HUES48 (cell line): ENCODE measurements around the gene PLD4.
A peak's percentile ranks its signal among the peaks of the same experiment; 100 is the strongest.

Experiments
- H3K27ac ChIP-seq: one replicate; pipeline ENCODE4 v1.7.0; 2013; ENCODE audit warnings: low read depth, low read length, inconsistent platforms
- H3K27me3 ChIP-seq: 2 replicates; pipeline ENCODE4 v1.6.1; 2013; ENCODE audit warnings: mild to moderate bottlenecking, low read length; ENCODE audit not compliant: control insufficient read depth, insufficient read depth
- H3K36me3 ChIP-seq: 2 replicates; pipeline ENCODE4 v1.6.1; 2013; ENCODE audit warnings: low read length; ENCODE audit not compliant: control insufficient read depth, insufficient read depth
- H3K4me1 ChIP-seq: 2 replicates; pipeline ENCODE4 v1.6.1; 2013; ENCODE audit warnings: mild to moderate bottlenecking, low read length; ENCODE audit not compliant: control insufficient read depth, insufficient read depth
- H3K4me3 ChIP-seq: 2 replicates; pipeline ENCODE4 v1.5.1; 2013; ENCODE audit warnings: mild to moderate bottlenecking, low read depth, low read length
- H3K9ac ChIP-seq: 2 replicates; pipeline ENCODE4 v1.6.1; 2013; ENCODE audit warnings: mild to moderate bottlenecking, low read depth, low read length, moderate library complexity
- H3K9me3 ChIP-seq: 2 replicates; pipeline ENCODE4 v1.6.1; 2013; ENCODE audit warnings: low read length; ENCODE audit not compliant: control insufficient read depth, insufficient read depth

Gene PLD4

GRCh38 chr14:104925855-104926609, 1.4 kb downstream of the PLD4 start:
- no peak overlapping the region for H3K9ac ChIP-seq
- no peaks in the 10 kb centered on the region for H3K4me1 ChIP-seq
- no peaks in the 10 kb centered on the region for H3K9me3 ChIP-seq
- H3K27me3 ChIP-seq = peaks cover 15% of the 10 kb centered on the region
- H3K27ac ChIP-seq = no peak overlapping the region
- no peaks in the 10 kb centered on the region for H3K36me3 ChIP-seq
- no peak overlapping the region for H3K4me3 ChIP-seq

DNA sequence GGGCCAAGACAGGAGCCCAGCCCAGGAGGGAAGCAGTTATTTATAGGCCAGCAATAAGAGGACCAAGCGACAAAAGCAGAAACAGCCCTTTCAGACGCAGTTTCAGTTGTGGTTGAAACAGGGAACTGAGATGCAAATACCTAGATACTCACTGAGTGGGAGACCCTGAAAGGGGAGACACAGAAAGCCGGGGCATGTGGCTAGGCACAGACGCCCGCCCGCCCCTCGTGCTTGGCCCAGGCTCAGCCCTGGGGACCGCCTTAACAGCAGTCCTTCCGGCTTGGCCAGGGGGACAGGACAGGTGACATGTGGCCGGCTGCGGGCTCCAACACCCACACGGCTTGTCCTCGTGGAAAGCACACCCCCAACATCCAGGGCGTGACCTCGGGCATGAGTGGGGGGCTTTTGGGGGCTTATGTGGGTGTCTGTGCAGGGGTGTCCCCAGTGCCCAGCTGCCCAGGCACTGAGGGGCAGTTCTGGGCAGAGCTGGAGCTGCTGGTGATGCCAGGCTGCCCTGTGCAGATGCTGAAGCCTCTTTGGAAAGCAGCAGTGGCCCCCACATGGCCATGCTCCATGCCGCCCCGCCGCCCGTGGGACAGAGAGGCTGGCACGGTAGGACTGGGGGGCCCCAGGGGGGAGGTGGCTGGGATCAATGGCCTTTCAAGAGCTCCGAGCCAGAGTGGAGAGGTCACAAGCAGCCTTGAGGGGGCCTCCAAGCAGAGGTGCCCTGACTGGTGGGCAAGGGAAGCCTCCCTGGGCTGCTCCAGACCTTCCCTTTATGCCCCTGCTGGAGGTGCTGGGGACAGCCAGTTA, 2.1 kb downstream of the PLD4 start:
- H3K36me3 ChIP-seq = no peaks in the 10 kb centered on the region
- no peak overlapping the region for H3K27ac ChIP-seq
- no peak overlapping the region for H3K9ac ChIP-seq
- H3K27me3 ChIP-seq = peaks cover 23% of the 10 kb centered on the region
- no peaks in the 10 kb centered on the region for H3K9me3 ChIP-seq
- no peak overlapping the region for H3K4me3 ChIP-seq
- H3K4me1 ChIP-seq = no peaks in the 10 kb centered on the region

- Histone ChIP-seq H3K9me3 (no peaks in the 10 kb centered on the region), H3K36me3 (no peaks in the 10 kb centered on the region), H3K27ac (no peak overlapping the region), H3K27me3 (peaks cover 29% of the 10 kb centered on the region), H3K9ac (no peak overlapping the region), H3K4me3 (no peak overlapping the region), H3K4me1 (no peaks in the 10 kb centered on the region)
These were observed 2.7 kb downstream of the PLD4 start for GRCh38 chr14:104927432-104927816.

GRCh38 chr14:104927901-104928300, 3.2 kb downstream of the PLD4 start:
- Histone ChIP-seq H3K27ac (no peak overlapping the region), H3K27me3 (peaks cover 34% of the 10 kb centered on the region), H3K36me3 (no peaks in the 10 kb centered on the region), H3K9ac (no peak overlapping the region), H3K4me1 (no peaks in the 10 kb centered on the region), H3K4me3 (no peak overlapping the region), H3K9me3 (no peaks in the 10 kb centered on the region)

DNA sequence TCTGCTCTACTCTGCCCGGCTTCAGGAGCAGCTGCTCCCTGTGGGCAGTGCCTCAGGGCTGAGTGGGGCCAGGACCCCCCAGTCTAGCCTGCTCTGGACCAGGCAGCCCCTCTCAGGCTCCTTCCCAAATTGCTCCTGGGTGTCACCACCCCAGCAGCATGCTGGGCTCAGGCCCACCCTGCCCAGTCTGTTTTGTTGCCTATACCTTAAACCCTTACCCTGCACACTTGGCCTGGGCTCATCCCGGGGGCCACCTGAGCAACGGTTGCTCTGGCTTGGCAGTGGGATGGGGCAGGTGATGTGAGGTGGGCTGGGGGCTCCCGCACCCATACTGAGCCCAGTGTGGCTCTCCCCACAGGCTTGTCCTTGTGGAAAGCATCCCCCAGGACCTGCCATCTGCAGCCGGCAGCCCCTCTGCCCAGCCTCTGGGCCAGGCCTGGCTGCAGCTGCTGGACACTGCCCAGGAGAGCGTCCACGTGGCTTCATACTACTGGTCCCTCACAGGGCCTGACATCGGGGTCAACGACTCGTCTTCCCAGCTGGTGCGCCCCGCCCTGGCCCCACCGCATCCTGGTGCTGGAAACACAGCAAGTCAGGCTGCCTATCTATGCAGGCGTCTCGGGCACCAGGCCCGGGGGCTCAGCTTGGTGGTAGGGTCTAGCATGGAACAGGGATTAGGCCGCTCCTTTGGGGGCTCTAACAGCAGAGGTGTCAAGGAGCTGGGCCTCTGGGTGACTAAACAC, 3.9 kb downstream of the PLD4 start:
- no peak overlapping the region for H3K4me3 ChIP-seq
- peaks cover 38% of the 10 kb centered on the region for H3K27me3 ChIP-seq
- H3K4me1 ChIP-seq = no peaks in the 10 kb centered on the region
- no peaks in the 10 kb centered on the region for H3K9me3 ChIP-seq
- no peak overlapping the region for H3K27ac ChIP-seq
- H3K36me3 ChIP-seq = no peaks in the 10 kb centered on the region
- H3K9ac ChIP-seq = no peak overlapping the region

- H3K4me1 ChIP-seq = no peaks in the 10 kb centered on the region
- H3K36me3 ChIP-seq = no peaks in the 10 kb centered on the region
These were observed 4.9 kb downstream of the PLD4 start for GRCh38 chr14:104929268-104930230.

DNA sequence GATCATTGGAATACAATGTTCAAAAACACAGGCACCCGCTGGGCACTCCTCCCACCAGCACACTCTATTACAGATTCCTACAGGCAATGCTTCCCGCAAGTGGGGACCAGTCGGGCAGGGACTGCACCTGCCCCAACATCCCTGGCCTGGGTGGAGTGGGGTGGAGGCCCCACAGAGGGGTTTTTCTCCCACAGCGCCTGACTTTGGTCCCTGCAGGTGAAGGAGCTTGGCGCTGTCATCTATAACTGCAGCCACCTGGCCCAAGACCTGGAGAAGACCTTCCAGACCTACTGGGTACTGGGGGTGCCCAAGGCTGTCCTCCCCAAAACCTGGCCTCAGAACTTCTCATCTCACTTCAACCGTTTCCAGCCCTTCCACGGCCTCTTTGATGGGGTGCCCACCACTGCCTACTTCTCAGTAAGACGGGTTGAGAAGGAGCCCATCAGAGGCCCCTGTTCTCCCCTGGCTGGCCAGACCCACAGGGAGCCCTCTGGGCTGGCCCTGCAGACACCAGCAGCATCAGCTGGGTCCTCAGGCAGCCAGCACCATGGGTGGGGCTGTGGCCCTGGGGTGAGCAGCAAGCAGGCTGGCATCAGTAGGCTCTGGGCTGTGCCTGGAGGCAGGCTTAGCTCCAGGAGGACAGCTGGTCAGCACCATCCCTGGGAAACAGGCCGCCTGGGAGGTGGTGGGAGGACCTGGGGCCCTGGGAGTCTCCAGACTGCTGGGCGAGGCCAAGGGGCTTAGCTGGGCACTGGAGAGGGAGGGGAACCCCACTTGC, 6.0 kb downstream of the PLD4 start:
- Histone ChIP-seq H3K36me3 (no peaks in the 10 kb centered on the region), H3K27ac (no peak overlapping the region), H3K27me3 (peaks cover 56% of the 10 kb centered on the region), H3K4me3 (no peak overlapping the region), H3K9me3 (no peaks in the 10 kb centered on the region), H3K4me1 (no peaks in the 10 kb centered on the region), H3K9ac (no peak overlapping the region)

More at GRCh38 chr14:104929268-104930230, 4.9 kb downstream of the PLD4 start:
- Histone ChIP-seq H3K27ac (no peak overlapping the region), H3K9me3 (no peaks in the 10 kb centered on the region), H3K27me3 (peaks cover 45% of the 10 kb centered on the region), H3K4me3 (no peak overlapping the region), H3K9ac (no peak overlapping the region)

DNA sequence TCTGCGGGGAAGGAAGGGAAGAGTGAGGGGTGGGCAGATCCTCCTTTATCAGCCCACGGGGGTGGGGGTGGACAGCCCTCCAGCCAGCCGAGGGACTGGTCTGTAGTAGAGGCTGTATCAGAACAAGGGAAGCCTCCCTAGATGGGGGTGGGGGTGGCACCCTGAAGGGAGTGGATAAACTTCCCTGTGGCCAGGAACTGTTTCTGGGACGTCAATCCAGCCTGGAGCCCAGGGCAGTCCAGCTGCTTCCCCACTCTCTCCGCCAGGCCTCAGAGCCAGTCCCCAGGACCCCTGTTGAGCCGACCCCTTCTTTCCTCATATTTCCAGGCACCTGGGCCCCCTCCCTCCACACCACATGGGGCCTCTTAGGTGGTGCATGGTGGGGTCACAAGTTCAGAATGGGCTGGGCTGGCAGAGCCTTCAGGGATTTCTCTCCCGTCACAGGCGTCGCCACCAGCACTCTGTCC, 6.7 kb downstream of the PLD4 start:
- no peaks in the 10 kb centered on the region for H3K36me3 ChIP-seq
- no peaks in the 10 kb centered on the region for H3K4me1 ChIP-seq
- no peaks in the 10 kb centered on the region for H3K9me3 ChIP-seq
- peaks cover 61% of the 10 kb centered on the region for H3K27me3 ChIP-seq
- H3K4me3 ChIP-seq = no peak overlapping the region
- H3K27ac ChIP-seq = no peak overlapping the region
- no peak overlapping the region for H3K9ac ChIP-seq

- no peaks in the 10 kb centered on the region for H3K4me1 ChIP-seq
- no peak overlapping the region for H3K9ac ChIP-seq
- peaks cover 64% of the 10 kb centered on the region for H3K27me3 ChIP-seq
- no peaks in the 10 kb centered on the region for H3K36me3 ChIP-seq
- peak overlapping the region; percentile 55; the same call in 1 of the 2 replicates for H3K4me3 ChIP-seq
- no peak overlapping the region for H3K27ac ChIP-seq
- H3K9me3 ChIP-seq = no peaks in the 10 kb centered on the region
These were observed 7.3 kb downstream of the PLD4 start for GRCh38 chr14:104931771-104932675.
